GM21786 (cell line): Measurements from ENCODE around the gene IBA57.
A peak's percentile ranks its signal among the peaks of the same experiment; 100 is the strongest.

Source experiments
- ATAC-seq: cut with Tn5 transposase; IDR thresholded peaks from one replicate; pipeline ENCODE4 v1.9.1; 2021; ENCODE audit not compliant: unreplicated experiment

The IBA57 gene

DNA sequence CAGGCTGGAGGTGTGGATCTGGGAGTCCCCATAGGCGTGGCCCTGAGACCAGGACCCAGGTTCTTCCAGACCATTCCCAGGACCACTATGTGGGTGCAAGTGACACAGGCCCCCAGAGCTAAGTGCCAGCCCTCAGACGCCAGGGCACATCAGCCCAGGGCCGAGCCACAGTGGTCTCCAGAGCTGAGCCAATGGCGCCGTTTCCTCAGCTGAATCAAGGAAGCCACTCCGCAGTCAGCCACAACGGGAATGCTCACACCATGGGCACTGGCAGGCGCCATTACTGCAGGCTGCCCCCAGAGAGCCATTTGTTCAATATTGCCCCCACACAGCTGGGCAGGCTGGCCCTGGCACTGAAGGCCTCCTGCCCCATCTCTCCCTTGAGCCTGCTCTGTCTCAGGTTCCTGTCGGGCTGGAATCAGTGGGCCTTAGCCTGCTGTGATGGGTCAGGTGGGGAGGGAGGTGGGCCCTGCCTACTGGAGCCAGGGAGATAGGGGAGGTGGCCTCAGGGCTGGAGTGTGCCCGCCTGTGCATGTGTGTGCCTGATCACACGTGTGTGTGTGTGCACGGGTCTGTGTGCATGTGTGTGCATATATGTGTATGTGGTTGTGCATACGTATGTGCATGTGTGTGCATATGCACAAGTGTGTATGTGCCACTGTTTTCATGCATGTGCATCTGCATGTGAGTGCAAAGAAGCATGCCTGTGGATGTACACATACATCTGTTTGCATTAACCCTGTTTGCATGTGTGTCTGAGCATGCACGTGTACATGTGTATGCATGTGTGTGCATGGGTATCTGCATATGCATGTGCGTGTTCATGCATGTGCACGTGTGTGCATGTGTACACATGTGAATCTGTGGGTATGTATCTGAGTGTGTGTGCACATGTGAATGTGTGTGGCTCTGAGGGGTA, 9.7 kb upstream of the IBA57 start:
- no peak for ATAC-seq

GRCh38 chr1:228156515-228156881, 9.1 kb upstream of the IBA57 start:
- no peak for ATAC-seq

DNA sequence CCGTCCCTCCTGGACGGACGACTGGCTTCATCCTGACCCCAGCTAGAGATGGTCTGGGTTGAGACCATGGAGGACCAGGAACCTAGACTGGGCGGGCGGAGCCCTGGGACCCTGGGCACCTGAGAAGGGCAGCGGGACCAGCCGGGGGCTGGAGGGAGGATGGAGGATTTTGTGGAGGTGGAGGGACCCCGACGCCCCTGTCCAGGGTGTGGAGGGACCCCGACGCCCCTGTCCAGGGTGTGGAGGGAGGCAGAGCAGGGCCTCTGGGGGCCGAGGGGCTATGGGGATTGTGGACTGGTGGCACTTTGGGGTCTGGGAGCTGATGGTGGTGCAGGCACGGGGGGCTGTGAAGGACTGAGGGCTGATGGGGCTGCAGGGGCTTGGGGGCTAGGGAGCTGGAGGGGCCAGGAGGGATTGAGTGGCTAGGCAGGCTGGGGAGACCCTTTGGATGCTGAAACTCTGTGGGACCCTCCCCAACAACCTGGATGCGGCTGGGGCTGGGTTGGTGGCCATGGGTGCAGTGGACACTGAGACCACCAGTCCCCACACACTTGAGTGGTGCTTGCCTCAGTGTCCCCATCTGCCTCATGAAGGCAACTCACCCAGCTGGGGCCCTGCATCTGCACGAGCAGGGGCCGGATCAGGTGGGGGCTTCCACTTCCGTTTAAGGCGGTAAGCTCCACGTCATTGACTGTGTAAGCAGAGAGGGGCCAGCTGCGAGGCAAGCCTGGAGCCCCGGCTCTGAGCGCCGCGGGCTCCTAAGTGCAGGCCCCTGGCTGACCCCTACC, 8.5 kb upstream of the IBA57 start:
- no peak for ATAC-seq

- ATAC-seq, result no peak
Measured at GRCh38 chr1:228157729-228158126, 7.9 kb upstream of the IBA57 start.

GRCh38 chr1:228158151-228159007, 7.2 kb upstream of the IBA57 start:
- ATAC-seq, result no peak

DNA sequence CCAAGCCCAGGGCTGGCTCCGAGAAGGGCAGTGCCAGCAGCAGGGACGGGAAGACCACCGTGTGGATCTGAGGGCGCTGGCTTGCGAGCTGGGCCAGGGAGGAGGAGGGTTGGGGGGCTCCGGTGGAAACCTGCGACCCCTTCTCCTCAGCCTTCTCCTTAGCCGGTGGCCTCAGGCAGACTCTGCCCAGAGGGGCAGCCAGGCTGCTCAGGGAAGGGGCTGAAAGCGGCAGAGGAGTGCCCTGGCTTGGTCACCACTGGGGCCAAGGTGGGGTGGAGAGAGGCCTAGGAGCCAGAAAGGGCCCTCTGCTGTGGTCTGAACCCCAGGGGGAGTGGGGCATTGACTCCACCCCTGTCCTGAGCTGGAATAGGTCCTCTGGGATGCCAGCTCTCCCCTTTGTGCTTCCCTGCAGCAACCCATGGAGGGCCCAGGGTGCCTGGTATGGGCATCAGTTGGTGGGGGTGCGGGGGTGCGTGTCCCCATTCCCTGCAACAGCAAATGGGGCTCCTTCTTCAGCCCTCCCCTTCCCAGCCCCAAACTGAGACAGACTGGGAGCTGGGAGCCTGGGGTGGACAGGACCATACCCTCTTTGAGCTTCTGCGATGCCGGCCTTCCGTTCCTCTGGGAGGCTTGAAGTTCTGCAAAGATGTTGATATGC, 6.5 kb upstream of the IBA57 start:
- no peak for ATAC-seq

DNA sequence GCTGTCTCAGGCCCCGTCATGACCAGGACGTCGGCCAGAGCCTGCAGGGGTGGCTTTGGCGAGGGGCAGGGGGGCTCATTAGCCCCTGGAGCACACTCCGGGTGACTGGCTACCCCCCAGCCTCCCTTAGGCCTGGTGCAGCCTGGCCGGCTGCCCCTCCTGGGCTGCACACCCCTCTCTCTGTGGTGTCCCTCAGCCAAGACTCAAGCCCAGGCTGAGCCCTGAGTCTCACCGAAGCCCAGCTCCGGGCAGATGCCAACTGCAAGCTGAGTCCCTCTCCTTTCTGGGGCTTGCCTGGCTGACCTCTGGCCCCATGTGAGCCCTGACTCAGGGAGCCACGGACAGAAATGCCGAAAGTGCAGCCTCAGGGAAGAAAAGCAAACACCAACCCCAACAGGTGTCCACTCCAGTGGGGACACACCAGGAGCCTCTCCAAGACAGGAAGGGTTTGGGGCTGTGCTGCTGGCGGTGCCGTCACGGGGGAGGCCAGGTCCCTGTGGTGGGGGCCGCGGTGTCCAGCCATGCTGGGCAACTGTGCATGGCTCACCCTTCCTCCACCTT, 5.3 kb upstream of the IBA57 start:
- ATAC-seq, result no peak

DNA sequence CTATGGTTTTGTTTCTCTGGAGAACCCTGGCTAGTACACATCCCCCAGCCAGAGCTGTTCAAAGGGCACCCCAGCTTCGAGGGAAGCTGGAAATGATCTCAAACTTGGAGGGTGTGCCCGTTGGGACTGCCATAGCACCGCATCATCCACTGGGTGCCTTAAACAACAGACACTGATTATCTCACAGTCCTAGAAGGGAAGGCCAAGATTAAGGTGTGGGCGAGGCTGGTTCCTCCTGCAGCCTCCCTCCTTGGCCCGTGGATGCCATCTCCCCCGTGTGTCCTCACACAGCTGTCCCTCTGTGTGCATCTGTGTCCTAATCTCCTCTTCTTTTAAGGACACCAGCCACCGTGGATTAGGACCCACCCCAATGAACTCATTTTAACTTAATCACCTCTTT, 4.2 kb upstream of the IBA57 start:
- ATAC-seq, result no peak

- ATAC-seq, result no peak
Measured at GRCh38 chr1:228161866-228162265, 3.7 kb upstream of the IBA57 start.

DNA sequence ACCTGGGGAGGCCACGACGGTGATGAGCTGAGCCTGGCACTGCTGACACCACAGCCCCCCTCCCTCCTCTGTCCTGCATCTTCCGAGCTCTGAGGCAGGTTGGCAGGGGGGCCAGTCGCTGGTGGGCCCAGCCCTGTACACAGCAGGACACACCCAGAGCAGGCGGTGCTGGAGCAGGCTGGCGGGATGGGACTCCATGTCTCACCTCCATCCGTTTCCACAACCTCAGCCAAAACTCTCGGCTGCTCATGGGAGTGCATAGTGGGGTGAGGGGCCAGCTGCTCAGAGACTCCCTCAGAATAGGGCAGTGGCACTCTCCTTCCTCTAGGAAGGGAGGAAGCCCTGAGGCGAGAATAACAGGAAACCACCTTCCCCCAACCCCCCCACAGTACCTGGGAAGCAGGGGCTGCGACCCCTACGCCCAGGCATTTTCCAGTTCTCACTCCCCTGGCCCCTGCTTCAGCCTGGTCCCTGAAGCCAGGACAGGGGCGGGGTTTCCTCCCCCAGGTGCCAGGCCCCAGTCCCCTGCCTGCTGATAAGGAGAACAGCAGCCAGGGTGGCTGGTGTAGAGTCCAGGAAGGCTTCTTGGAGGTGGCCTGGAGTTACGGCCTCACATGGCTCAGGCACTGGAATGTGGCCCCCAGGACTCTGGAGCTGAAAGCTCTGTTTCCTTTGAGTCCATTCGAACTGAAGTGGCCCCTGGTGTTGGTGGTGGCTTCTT, 3.2 kb upstream of the IBA57 start:
- ATAC-seq, result no peak

DNA sequence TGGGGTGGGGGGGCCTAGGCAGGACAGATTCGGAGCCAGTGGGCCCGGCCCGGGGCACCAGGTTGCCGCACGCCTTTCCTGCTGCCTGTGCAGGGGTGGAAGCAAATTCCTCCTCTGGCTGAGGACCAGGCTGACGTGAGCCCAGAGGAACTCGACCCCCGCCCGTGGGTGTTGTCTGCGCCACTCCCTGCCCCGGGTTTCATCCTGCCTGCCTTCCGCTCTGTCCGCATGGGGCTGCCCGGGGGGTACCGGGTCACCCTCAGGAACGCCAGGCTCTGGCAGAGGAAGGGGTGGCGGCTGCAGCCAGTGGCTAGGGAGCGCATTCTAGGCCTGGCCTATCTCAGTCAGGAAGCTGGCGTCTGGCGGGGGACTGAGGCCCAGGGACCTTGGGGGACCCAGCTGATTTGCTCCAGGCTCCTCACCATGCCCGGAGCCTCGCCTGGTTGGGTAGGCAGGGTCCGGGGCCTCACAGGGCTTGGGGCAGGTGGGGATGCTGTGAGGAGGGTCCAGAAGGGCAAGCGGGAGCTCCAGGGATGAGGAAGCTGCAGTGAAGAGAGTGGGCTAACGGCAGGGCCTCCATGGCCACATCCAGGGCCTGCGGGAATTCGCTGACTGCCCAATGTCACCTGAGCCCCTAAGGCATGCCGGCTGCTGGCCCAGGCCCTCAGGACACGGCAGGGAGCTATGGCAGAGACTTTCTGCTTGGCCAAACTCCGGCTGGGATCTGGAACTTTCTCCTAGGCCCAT, 2.4 kb upstream of the IBA57 start:
- no peak for ATAC-seq

DNA sequence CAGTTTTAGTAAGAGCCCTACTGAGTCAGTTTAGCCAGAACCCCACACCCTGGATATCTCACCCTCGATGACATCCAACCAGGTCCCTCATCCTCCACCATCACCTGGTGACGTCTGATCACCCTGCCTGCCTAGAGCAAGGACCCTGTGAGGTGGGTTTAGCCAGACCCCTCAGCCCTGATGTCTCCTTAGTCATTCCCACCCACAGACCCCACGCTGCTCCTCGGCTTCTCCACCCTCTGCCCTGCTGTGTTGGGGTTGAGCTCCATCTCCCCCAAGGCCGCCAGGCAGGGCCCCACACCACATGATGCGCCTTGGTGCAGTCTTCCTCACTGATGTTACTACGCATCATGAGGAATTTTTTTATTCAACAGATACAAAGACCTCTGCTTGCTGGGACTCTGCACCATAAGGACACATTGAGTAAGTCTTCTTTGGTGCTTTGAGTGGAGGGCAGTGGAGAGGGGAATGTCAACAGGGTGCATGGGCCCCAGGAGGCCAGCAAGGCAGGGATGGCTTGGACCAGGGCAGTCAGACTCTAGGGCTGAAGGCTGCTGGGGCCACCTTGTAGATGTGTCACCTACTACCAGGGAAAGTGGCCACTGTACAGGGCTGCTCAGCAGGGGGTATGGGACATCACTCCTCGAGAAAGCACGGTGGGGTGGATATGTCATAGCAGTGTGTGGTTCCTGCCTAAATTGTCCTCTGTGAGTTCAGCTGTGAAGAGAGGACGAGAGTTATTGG, 1.7 kb upstream of the IBA57 start:
- ATAC-seq, result no peak

DNA sequence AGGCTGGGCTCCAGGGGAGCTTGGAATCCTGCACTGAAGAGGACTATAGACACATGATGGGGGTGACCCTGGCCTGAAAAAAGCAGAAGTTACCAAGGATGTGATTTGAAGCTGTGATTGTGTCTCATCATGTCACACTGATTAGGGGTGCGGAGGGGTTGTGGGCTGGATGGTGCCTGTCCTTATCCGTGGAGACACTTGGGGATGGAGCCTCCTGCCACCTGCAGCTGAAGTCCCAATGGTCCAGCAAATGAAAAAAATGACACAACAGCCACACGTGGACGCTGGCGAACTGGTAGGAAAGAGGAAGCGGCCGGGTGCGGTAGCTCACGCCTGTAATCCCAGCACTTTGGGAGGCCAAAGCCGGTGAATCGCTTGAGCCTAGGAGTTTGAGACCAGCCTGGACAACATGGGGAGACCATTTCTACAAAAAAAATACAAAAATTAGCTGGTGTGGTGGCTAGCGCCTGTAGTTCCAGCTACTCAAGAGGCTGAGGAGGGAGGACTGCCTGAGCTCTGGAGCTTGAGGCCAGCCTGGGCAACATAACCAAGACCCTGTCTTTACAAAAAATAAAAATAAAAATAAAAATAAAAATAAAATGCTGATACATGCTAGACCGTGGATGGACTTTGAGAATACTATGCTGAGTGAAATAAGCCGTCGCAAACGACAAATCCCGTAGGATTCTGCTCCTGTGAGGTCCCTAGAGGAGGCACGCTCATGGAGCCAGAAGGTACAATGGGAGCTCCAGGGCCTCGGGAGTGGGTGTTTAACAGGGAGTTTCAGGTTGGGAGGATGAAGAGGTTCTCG, 838 bp upstream of the IBA57 start:
- no peak for ATAC-seq

- peak; percentile 23 for ATAC-seq
Measured at GRCh38 chr1:228166170-228166936, 749 bp downstream of the IBA57 start.

DNA sequence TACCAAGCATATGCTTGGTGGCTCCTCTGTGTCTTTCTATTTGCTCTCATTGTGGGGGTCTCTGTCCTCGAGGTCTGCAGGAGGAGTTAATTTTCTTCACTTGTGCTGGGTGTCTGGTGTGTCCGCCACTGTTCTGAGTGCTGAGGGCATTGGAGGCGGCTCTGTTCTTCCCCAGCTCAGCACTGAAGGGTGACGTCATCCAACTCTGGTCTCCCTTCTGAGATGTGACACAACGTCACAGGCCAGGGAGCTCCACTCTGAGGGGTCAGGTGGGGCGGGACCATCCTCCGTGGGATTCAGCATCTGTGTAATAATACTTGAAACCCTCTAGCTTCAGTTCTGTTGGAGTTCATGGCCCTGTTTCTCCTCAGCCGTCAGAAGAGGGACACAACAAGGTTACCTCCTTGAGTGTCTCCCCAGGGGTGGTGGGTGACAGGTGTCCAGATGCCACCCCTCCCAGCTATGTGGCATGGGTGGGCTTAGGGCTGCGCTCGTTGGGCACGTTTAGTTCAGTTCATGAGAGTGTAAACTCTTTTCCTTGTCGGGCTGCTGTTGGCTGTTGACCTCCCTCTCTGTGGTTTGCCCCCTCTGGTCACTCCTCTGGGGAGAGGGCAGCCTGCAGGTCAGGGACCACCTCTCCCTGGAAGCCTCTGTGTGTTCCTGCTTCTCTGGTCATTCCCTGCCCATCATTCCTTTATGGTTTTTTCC, 3.1 kb downstream of the IBA57 start:
- ATAC-seq, result no peak

DNA sequence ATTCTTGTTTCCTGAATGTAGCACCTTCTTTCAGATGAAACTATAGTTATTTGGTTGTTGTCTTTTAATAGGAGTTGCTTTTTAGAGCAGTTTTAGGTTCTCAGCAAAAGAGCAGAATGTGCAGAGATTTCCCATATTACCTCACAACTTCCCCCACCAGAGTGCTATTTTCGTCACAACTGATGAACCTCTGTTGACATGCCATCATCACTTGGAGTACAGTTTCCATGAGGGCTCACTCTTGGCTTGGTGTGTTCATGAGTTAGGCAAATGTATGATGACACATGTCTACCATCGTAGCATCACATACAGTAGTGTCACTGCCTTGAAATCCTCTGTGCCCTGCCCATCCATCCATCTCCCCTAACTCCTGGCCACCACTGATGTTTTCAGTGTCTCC, 3.7 kb downstream of the IBA57 start:
- ATAC-seq, result no peak
